Effector memory CD8-positive, alpha-beta T cell (primary cell): ENCODE results near the gene SAMD5.
"Not testable (repeated sequence)": the region's sequence is repeated elsewhere in the genome, so short reads cannot be mapped to it uniquely, and the experiment has no call there.

Experiments used
- ATAC-seq: fragments of 150-1000 bp; cut with Tn5 transposase; replicated peaks from 2 replicates; pipeline ENCODE4 v1.10.0; 2021; ENCODE audit warnings: mild to moderate bottlenecking, moderate library complexity
- DNase-seq, 3 experiments: peaks; one replicate each; pipeline ENCODE4 v3.0.0; 2021
- H3K27ac Mint-ChIP-seq, 2 donors: one replicate each; pipeline ENCODE4 v1.8.0; 2022; ENCODE audit warnings: mild to moderate bottlenecking in 2 of 2, mixed read lengths in 2 of 2, moderate library complexity in 2 of 2
- H3K27me3 Mint-ChIP-seq, 2 donors: one replicate each; pipeline ENCODE4 v1.8.0; 2022; ENCODE audit warnings: mixed read lengths in 2 of 2
- H3K36me3 Mint-ChIP-seq: one replicate; pipeline ENCODE4 v1.8.0; 2022; ENCODE audit warnings: mild to moderate bottlenecking, moderate library complexity, mixed read lengths; ENCODE audit not compliant: insufficient read depth
- H3K4me1 Mint-ChIP-seq, 2 donors: one replicate each; pipeline ENCODE4 v1.8.0; 2022; ENCODE audit warnings: low read depth in 2 of 2, mixed read lengths in 2 of 2
- H3K4me3 Mint-ChIP-seq, 2 donors: one replicate each; pipeline ENCODE4 v1.8.0; 2022; ENCODE audit warnings: mild to moderate bottlenecking in 2 of 2, mixed read lengths in 2 of 2, moderate library complexity in 2 of 2
- H3K9me3 Mint-ChIP-seq, 2 donors: one replicate each; pipeline ENCODE4 v1.8.0; 2022; ENCODE audit warnings: mixed read lengths in 2 of 2

Gene SAMD5

DNA sequence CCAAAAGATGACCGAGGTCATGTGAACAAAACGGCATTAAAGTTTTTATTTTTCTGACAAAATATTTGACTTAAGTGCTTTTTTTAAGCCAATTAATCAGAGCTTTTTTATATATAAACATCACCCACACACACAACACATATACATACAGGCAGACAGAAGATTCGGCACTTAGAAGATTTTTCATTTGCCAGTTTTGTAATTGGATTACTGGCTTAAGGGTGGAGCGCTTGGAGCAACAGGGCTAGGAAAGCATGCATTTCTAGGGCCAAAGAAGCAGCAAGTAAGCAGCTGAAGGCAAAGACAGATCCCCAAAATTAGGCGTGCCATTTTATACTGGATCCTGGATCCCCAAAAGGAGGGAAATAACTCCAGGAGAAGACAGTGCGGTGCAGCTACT, 30.3 kb downstream of the SAMD5 start:
- H3K9me3 Mint-ChIP-seq, result no peaks in the 10 kb centered on the region
- no peaks in the 10 kb centered on the region for H3K4me1 Mint-ChIP-seq
- no peak for DNase-seq
- no peak overlapping the region for H3K27ac Mint-ChIP-seq
- peaks cover 0 to 15% of the 10 kb centered on the region in 2 donors for H3K27me3 Mint-ChIP-seq
- no peaks in the 10 kb centered on the region for H3K36me3 Mint-ChIP-seq
- H3K4me3 Mint-ChIP-seq, result no peak overlapping the region
- no peak for ATAC-seq

DNA sequence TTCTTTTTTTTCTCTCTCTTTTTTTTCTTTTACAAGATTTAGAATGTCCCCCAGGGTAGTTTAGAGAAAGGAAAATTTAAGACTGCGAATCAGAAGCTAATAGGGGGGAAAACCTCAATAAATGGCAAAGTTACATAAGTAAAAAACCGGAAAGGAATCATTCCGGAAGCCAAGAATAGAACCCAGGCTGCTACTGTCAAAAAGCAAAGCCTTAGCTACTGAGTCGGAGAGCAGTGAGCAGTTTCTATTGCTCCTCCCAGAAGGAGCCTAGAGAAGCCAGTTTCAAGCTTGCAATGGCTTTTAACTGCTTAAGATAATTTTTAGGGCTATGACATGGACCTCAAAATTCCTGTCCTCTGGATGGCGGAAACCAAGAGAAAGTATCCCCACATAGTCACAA, 31.6 kb downstream of the SAMD5 start:
- H3K27me3 Mint-ChIP-seq, result peaks cover 0 to 6% of the 10 kb centered on the region in 2 donors

GRCh38 chr6:147542436-147542835, 33.9 kb downstream of the SAMD5 start:
- not testable (repeated sequence) for H3K36me3 Mint-ChIP-seq, DNase-seq, H3K4me1 Mint-ChIP-seq, H3K27me3 Mint-ChIP-seq, H3K4me3 Mint-ChIP-seq, ATAC-seq, H3K27ac Mint-ChIP-seq, H3K9me3 Mint-ChIP-seq

More for the DNA sequence above, 31.6 kb downstream of the SAMD5 start:
- no peaks in the 10 kb centered on the region for H3K36me3 Mint-ChIP-seq
- no peak overlapping the region for H3K4me3 Mint-ChIP-seq
- H3K9me3 Mint-ChIP-seq, result no peaks in the 10 kb centered on the region
- DNase-seq (no peak), ATAC-seq (no peak)
- H3K27ac Mint-ChIP-seq, result no peak overlapping the region
- H3K4me1 Mint-ChIP-seq, result no peaks in the 10 kb centered on the region

DNA sequence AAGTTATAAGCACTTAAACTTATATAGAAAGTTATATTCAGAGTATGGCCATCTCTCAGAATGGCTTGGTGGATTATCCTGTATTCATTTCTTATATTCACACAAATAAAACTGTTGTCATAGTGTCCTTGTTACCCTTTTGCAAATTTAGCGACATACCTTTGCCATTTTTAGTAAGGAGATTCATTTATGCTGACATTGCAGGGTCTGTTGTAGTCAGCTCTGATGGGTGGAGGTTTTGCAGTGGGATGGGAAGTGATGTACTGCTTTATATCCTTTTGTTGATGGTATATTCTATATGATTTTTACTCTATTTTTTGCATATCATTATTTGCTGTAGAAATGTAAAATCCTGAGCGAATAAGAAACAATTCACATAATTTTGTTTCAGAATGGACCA, 35.9 kb downstream of the SAMD5 start:
- DNase-seq (no peak), ATAC-seq (no peak)
- no peaks in the 10 kb centered on the region for H3K9me3 Mint-ChIP-seq
- no peak overlapping the region for H3K27ac Mint-ChIP-seq
- no peaks in the 10 kb centered on the region for H3K4me1 Mint-ChIP-seq
- H3K27me3 Mint-ChIP-seq, result peaks cover 0 to 6% of the 10 kb centered on the region in 2 donors
- H3K36me3 Mint-ChIP-seq, result no peaks in the 10 kb centered on the region
- H3K4me3 Mint-ChIP-seq, result no peak overlapping the region

DNA sequence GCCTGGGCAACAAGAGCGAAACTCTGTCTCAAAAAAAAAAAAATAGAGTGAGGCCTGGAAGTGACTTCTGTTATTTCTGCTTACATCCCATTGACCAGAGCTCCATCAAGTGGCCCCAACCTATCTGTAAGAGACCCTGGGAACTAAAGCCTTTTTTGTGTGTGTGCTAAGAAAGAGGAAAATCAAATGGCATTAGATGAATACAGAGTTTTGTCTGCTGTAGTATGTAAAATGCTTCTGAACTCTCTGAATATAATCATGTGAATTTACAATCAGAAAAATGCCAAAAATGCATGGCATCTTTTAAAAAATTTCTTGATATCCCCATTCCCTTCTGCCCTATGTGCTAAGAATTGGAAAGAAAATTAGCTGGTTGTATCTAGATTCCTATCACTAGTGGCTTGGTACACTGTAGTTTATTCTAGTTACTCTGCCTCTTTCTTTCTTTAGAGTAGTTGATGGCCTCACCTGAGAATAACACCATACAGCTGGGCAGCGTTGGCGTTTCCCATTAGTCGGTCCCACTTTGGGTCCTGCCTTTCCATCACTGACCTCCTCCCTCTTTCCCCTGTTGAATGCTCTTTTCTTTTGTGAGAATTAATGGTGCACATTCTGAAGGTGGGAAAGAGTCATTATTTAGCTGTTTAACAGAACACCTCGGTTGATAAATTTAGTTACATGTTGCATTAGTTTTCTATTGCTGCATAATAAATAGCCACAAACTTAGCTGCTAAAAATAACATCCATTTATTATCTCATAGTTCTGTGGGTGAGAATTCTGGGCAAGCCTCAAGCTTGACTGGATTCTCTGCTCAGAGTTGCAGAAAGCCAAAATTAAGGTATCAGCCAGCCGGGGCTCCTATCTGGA, 38.2 kb downstream of the SAMD5 start:
- Mint-ChIP-seq H3K36me3 (no peaks in the 10 kb centered on the region), H3K4me3 (no peak overlapping the region), H3K4me1 (no peaks in the 10 kb centered on the region), H3K27ac (no peak overlapping the region), H3K9me3 (no peaks in the 10 kb centered on the region), H3K27me3 (no peaks in the 10 kb centered on the region)
- no peak for ATAC-seq
- DNase-seq, result no peak

- Mint-ChIP-seq H3K36me3 (no peaks in the 10 kb centered on the region), H3K27me3 (no peaks in the 10 kb centered on the region), H3K27ac (no peak overlapping the region), H3K4me3 (no peak overlapping the region), H3K9me3 (no peaks in the 10 kb centered on the region), H3K4me1 (no peaks in the 10 kb centered on the region)
- no peak for DNase-seq
- ATAC-seq, result no peak
Observed at GRCh38 chr6:147547369-147547902, 38.9 kb downstream of the SAMD5 start.

- no peak overlapping the region for H3K4me3 Mint-ChIP-seq
- ATAC-seq (no peak), DNase-seq (no peak)
- no peaks in the 10 kb centered on the region for H3K9me3 Mint-ChIP-seq
- H3K4me1 Mint-ChIP-seq, result no peaks in the 10 kb centered on the region
- H3K27ac Mint-ChIP-seq, result no peak overlapping the region
- H3K27me3 Mint-ChIP-seq, result no peaks in the 10 kb centered on the region
- H3K36me3 Mint-ChIP-seq, result no peaks in the 10 kb centered on the region
Observed at GRCh38 chr6:147548921-147549475, 40.5 kb downstream of the SAMD5 start.

- H3K27me3 Mint-ChIP-seq, result no peaks in the 10 kb centered on the region
- DNase-seq (no peak), ATAC-seq (no peak)
- no peak overlapping the region for H3K27ac Mint-ChIP-seq
- H3K9me3 Mint-ChIP-seq, result no peaks in the 10 kb centered on the region
- no peak overlapping the region for H3K4me3 Mint-ChIP-seq
- no peaks in the 10 kb centered on the region for H3K4me1 Mint-ChIP-seq
- H3K36me3 Mint-ChIP-seq, result no peaks in the 10 kb centered on the region
Observed at GRCh38 chr6:147549531-147549930, 41.0 kb downstream of the SAMD5 start.

DNA sequence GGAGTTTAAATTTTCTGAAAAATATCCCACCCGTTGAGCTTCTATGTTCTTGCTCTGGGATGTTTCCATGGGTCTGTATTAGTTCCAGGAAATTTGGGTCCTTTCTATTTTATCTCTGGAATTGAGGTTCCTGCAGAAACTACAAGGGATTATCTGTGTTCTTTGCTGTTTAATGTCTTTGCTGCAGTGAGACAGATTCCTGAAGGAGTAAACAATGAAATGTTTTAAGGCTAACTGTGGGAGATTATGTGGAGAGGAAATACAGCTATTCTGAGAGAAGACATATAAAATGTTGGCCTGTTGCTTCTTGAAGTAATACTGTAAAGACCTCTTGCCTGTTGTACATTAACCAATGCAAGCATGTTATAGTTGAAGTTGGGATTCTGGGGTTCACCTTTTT, 43.5 kb downstream of the SAMD5 start:
- Mint-ChIP-seq H3K4me3 (no peak overlapping the region), H3K27ac (no peak overlapping the region)
- ATAC-seq, result no peak

DNA sequence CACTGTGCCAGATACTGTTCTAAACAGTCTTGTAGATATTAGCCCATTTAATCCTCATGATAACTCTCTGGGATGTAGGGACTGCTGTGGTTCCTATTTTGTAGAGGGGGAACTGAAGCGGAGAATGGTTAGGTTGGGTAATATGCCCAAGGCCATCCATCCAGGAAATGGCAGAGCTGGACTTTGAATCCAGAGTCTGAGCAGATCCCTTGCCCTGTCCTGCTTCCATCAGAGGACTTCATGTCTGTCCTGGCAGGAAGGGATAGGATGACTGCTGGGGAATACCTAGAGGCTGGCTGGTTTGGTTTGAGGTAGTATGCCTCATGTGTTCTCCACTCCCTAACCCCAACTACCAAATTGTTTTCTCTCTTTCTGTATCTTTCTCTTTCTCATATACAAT, 44.6 kb downstream of the SAMD5 start:
- ATAC-seq (no peak), DNase-seq (no peak)
- H3K4me1 Mint-ChIP-seq, result no peaks in the 10 kb centered on the region
- H3K27me3 Mint-ChIP-seq, result peaks cover 0 to 7% of the 10 kb centered on the region in 2 donors
- no peaks in the 10 kb centered on the region for H3K36me3 Mint-ChIP-seq
- H3K27ac Mint-ChIP-seq, result no peak overlapping the region
- peaks cover 2 to 5% of the 10 kb centered on the region in 2 donors for H3K9me3 Mint-ChIP-seq
- no peak overlapping the region for H3K4me3 Mint-ChIP-seq

More for the DNA sequence above, 43.5 kb downstream of the SAMD5 start:
- H3K9me3 Mint-ChIP-seq, result no peaks in the 10 kb centered on the region
- no peaks in the 10 kb centered on the region for H3K36me3 Mint-ChIP-seq
- no peaks in the 10 kb centered on the region for H3K27me3 Mint-ChIP-seq
- no peak for DNase-seq
- H3K4me1 Mint-ChIP-seq, result no peaks in the 10 kb centered on the region

DNA sequence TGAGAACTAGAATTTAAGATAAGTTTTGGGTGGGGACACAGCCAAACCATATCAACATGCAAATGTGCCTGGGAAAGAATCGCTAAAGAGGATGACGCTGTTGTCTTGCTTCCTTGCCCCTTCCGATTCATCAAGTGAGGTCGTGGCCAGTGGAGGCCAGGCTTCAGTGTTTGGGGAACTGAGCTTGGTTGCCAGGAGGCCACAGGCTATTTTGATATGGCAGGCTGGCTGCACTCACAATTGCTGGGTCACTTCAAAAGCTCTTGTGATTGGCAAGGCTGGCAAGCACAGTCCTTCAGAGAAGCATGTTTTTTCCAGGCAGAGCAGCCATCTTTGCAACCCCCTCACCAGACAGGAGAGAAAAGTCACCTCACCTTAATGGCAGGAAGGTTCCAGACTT, 45.8 kb downstream of the SAMD5 start:
- no peak overlapping the region for H3K27ac Mint-ChIP-seq
- DNase-seq, result no peak
- H3K9me3 Mint-ChIP-seq, result peaks cover 2 to 6% of the 10 kb centered on the region in 2 donors

DNA sequence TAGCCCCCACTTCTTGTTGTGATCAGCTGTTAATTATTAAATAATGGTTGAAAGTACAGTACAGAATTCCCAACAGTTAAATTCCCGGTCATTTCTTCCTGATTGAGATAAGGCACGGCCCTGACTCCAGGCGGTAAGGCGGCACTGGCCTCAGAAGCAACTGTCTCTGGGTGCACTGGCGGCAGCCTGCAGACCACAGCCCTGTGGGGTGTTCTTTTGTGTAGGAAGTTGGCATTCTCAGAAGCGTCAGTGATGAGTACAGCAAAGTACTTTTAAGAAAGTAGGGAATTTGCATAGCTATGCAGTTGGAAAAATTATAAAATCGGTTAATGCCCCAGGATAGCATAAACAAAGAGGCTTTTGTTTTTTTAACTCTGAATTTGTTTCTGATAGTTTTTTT, 50.5 kb downstream of the SAMD5 start:
- DNase-seq, result no peak
- Mint-ChIP-seq H3K9me3 (peaks cover 2 to 6% of the 10 kb centered on the region in 2 donors), H3K27me3 (peaks cover 0 to 8% of the 10 kb centered on the region in 2 donors), H3K36me3 (no peaks in the 10 kb centered on the region), H3K4me1 (no peaks in the 10 kb centered on the region), H3K27ac (no peak overlapping the region), H3K4me3 (no peak overlapping the region)
- no peak for ATAC-seq

More for the DNA sequence above, 45.8 kb downstream of the SAMD5 start:
- H3K27me3 Mint-ChIP-seq, result peaks cover 0 to 8% of the 10 kb centered on the region in 2 donors
- no peak for ATAC-seq
- no peaks in the 10 kb centered on the region for H3K4me1 Mint-ChIP-seq
- no peak overlapping the region for H3K4me3 Mint-ChIP-seq
- H3K36me3 Mint-ChIP-seq, result no peaks in the 10 kb centered on the region

- ATAC-seq (no peak), DNase-seq (no peak)
- Mint-ChIP-seq H3K27me3 (peaks cover 0 to 8% of the 10 kb centered on the region in 2 donors), H3K4me3 (no peak overlapping the region), H3K36me3 (no peaks in the 10 kb centered on the region), H3K27ac (no peak overlapping the region), H3K4me1 (no peaks in the 10 kb centered on the region), H3K9me3 (peaks cover 2 to 6% of the 10 kb centered on the region in 2 donors)
Observed at GRCh38 chr6:147560670-147561069, 52.2 kb downstream of the SAMD5 start.

- Mint-ChIP-seq H3K27ac (no peak overlapping the region), H3K9me3 (peaks cover 2 to 6% of the 10 kb centered on the region in 2 donors), H3K4me1 (no peaks in the 10 kb centered on the region), H3K4me3 (no peak overlapping the region), H3K27me3 (peaks cover 0 to 8% of the 10 kb centered on the region in 2 donors), H3K36me3 (no peaks in the 10 kb centered on the region)
- DNase-seq, result no peak
- ATAC-seq, result no peak
Observed at GRCh38 chr6:147561726-147562125, 53.2 kb downstream of the SAMD5 start.
